IMR-90 (cell line): ENCODE measurements around the gene SAMD4B. TPM values are rescaled to one million over a fixed set of nuclear protein-coding genes. Genes with fewer than 3 reads are reported as not detected.

Experiments used
- ATAC-seq: fragments of 200-7000 bp; cut with Tn5 transposase; 2 replicates; pipeline ENCODE4 v1.9.1; 2020; ENCODE audit warnings: low read depth, mild to moderate bottlenecking, moderate library complexity
- BruUV-seq: library from RNA; stranded (reverse); fragments of 400-500 nt; replicated peaks from 2 replicates; lab custom pipeline; 2021; lab: Mats Ljungman, UMichigan
- CTCF ChIA-PET: fragments of 300-600 bp; formaldehyde crosslinking; extraction: SDS; loops from one replicate; lab custom pipeline; 2021; ENCODE audit warnings: antibody characterized with exemption; lab: Yijun Ruan, JAX
- POLR2A ChIA-PET: fragments of 300-600 bp; sonication (Branson Sonifier 250); formaldehyde crosslinking; loops from one replicate; lab custom pipeline; 2022; ENCODE audit warnings: antibody characterized with exemption; ENCODE audit not compliant: unreplicated experiment; lab: Charles Lee
- DNase-seq: peaks from one replicate; pipeline ENCODE4 v3.0.0; 2013
- H2AFZ ChIP-seq: replicated peaks from 2 replicates; pipeline ENCODE3; 2013; ENCODE audit warnings: low read length, mild to moderate bottlenecking; ENCODE audit not compliant: poor library complexity
- H2AK5ac ChIP-seq: 2 replicates; pipeline ENCODE4 v1.6.1; 2013; ENCODE audit warnings: low read depth, low read length, inconsistent platforms
- H2AK9ac ChIP-seq: replicated peaks from 2 replicates; pipeline ENCODE3; 2013; ENCODE audit warnings: mild to moderate bottlenecking, low read depth, low read length, moderate library complexity; ENCODE audit not compliant: poor library complexity
- H2BK120ac ChIP-seq: 2 replicates; pipeline ENCODE4 v1.6.1; 2013; ENCODE audit warnings: low read depth, low read length, inconsistent platforms
- H2BK15ac ChIP-seq: 3 replicates; pipeline ENCODE4 v1.6.1; 2013; ENCODE audit warnings: low read depth, low read length, inconsistent platforms
- H2BK20ac ChIP-seq: 2 replicates; pipeline ENCODE4 v1.6.1; 2013; ENCODE audit warnings: low read depth, mild to moderate bottlenecking, inconsistent platforms, low read length, moderate library complexity
- H2BK5ac ChIP-seq: 2 replicates; pipeline ENCODE4 v1.6.1; 2013; ENCODE audit warnings: mild to moderate bottlenecking, low read depth, low read length, inconsistent platforms; ENCODE audit not compliant: poor library complexity, severe bottlenecking
- H3K14ac ChIP-seq: replicated peaks from 2 replicates; pipeline ENCODE4 v1.6.1; 2013; ENCODE audit warnings: low read depth, low read length, inconsistent platforms
- H3K18ac ChIP-seq: 2 replicates; pipeline ENCODE4 v1.6.1; 2013; ENCODE audit warnings: low read depth, low read length, control low read depth
- H3K23ac ChIP-seq: 2 replicates; pipeline ENCODE4 v1.6.1; 2013; ENCODE audit warnings: low read depth, low read length, inconsistent platforms
- H3K27ac ChIP-seq: 2 replicates; pipeline ENCODE4 v1.5.1; 2013; ENCODE audit warnings: mild to moderate bottlenecking, control low read depth, low read length; ENCODE audit not compliant: insufficient read depth
- H3K27me3 ChIP-seq: 2 replicates; pipeline ENCODE4 v1.6.1; 2013; ENCODE audit warnings: low read length; ENCODE audit not compliant: control insufficient read depth, insufficient read depth
- H3K36me3 ChIP-seq: 2 replicates; pipeline ENCODE4 v1.6.1; 2013; ENCODE audit warnings: low read length, mixed read lengths; ENCODE audit not compliant: control insufficient read depth, insufficient read depth
- H3K4ac ChIP-seq: 2 replicates; pipeline ENCODE4 v1.6.1; 2013; ENCODE audit warnings: low read depth, low read length, inconsistent platforms
- H3K4me1 ChIP-seq: 2 replicates; pipeline ENCODE4 v1.6.1; 2013; ENCODE audit warnings: low read length, mixed read lengths; ENCODE audit not compliant: control insufficient read depth, insufficient read depth
- H3K4me2 ChIP-seq: 2 replicates; pipeline ENCODE4 v1.6.1; 2013; ENCODE audit warnings: low read depth, mild to moderate bottlenecking, control low read depth, low read length, moderate library complexity
- H3K4me3 ChIP-seq: 2 replicates; pipeline ENCODE4 v1.5.1; 2013; ENCODE audit warnings: low read depth, mild to moderate bottlenecking, control low read depth, low read length, moderate library complexity; ENCODE audit not compliant: insufficient read depth
- H3K56ac ChIP-seq: 2 replicates; pipeline ENCODE4 v1.6.1; 2013; ENCODE audit warnings: low read length, inconsistent platforms; ENCODE audit not compliant: insufficient read depth; ENCODE audit errors: extremely low read depth
- H3K79me1 ChIP-seq, 2 experiments: 2 replicates each; pipeline ENCODE4 v1.6.1; 2013; ENCODE audit warnings: low read length in 2 of 2, inconsistent platforms in 1 of 2, low read depth in 1 of 2
- H3K9ac ChIP-seq: 2 replicates; pipeline ENCODE4 v1.6.1; 2013; ENCODE audit warnings: low read depth, low read length, control low read depth
- H3K9me1 ChIP-seq: 2 replicates; pipeline ENCODE4 v1.6.1; 2013; ENCODE audit warnings: low read length, inconsistent platforms; ENCODE audit not compliant: insufficient read depth
- H3K9me3 ChIP-seq: 2 replicates; pipeline ENCODE4 v1.6.1; 2013; ENCODE audit warnings: low read length; ENCODE audit not compliant: control insufficient read depth, insufficient read depth
- H4K20me1 ChIP-seq: 2 replicates; pipeline ENCODE4 v1.6.1; 2013; ENCODE audit warnings: low read length, inconsistent platforms; ENCODE audit not compliant: insufficient read depth
- H4K5ac ChIP-seq: 2 replicates; pipeline ENCODE4 v1.6.1; 2013; ENCODE audit warnings: mild to moderate bottlenecking, low read depth, low read length, control low read depth
- H4K8ac ChIP-seq, 2 experiments: 2 replicates each; pipeline ENCODE4 v1.6.1; 2013; ENCODE audit warnings: low read depth in 2 of 2, low read length in 2 of 2, control low read depth in 1 of 2, inconsistent platforms in 1 of 2
- H4K91ac ChIP-seq: 2 replicates; pipeline ENCODE4 v1.6.1; 2013; ENCODE audit warnings: low read depth, low read length, inconsistent platforms; ENCODE audit not compliant: insufficient read depth
- BHLHE40 ChIP-seq: fragments of 150-350 bp; IDR thresholded peaks from 2 replicates; pipeline ENCODE4 v1.6.1; 2016; ENCODE audit warnings: mild to moderate bottlenecking, low read depth, low read length
- CEBPB ChIP-seq: IDR thresholded peaks from 2 replicates; pipeline ENCODE4 v1.6.1; 2012; ENCODE audit warnings: low read depth, low read length, improper control_type of control experiment
- ELK1 ChIP-seq: fragments of 150-350 bp; IDR thresholded peaks from 2 replicates; pipeline ENCODE4 v1.6.1; 2016; ENCODE audit warnings: low read depth, mild to moderate bottlenecking, low read length, moderate library complexity, borderline replicate concordance
- FOS ChIP-seq: fragments of 150-350 bp; IDR thresholded peaks from 2 replicates; pipeline ENCODE4 v1.6.1; 2016; ENCODE audit warnings: low read depth, low read length
- MAFK ChIP-seq: IDR thresholded peaks from 2 replicates; pipeline ENCODE4 v1.6.1; 2012; ENCODE audit warnings: low read depth, low read length, improper control_type of control experiment
- MAZ ChIP-seq: IDR thresholded peaks from 2 replicates; pipeline ENCODE4 v1.6.1; 2012; ENCODE audit warnings: low read depth, mild to moderate bottlenecking, low read length, improper control_type of control experiment, moderate library complexity, borderline replicate concordance
- MXI1 ChIP-seq: IDR thresholded peaks from 2 replicates; pipeline ENCODE4 v1.6.1; 2012; ENCODE audit warnings: low read depth, mild to moderate bottlenecking, low read length, moderate library complexity, borderline replicate concordance
- POLR2A ChIP-seq: IDR thresholded peaks from 2 replicates; pipeline ENCODE4 v1.6.1; 2012; ENCODE audit warnings: mild to moderate bottlenecking, low read depth, low read length
- RAD21 ChIP-seq: IDR thresholded peaks from 2 replicates; pipeline ENCODE4 v1.6.1; 2012; ENCODE audit warnings: low read length, improper control_type of control experiment
- RCOR1 ChIP-seq: IDR thresholded peaks from 2 replicates; pipeline ENCODE4 v1.6.1; 2012; ENCODE audit warnings: mild to moderate bottlenecking, low read length, improper control_type of control experiment; ENCODE audit not compliant: insufficient replicate concordance
- RFX5 ChIP-seq: IDR thresholded peaks from 2 replicates; pipeline ENCODE4 v1.8.0; 2012; ENCODE audit warnings: low read depth, mild to moderate bottlenecking, low read length, moderate library complexity
- SMC3 ChIP-seq: fragments of 150-350 bp; IDR thresholded peaks from 2 replicates; pipeline ENCODE4 v1.6.1; 2016; ENCODE audit warnings: low read depth, mild to moderate bottlenecking, antibody characterized with exemption, low read length, moderate library complexity
- USF2 ChIP-seq: fragments of 150-350 bp; IDR thresholded peaks from 2 replicates; pipeline ENCODE4 v1.6.1; 2017; ENCODE audit warnings: mild to moderate bottlenecking, antibody characterized with exemption, low read length, low read depth
- WGBS, 2 experiments: methylation state at CpG; one replicate each; pipeline versions ENCODE4 v1.1.5 to v1.1.7; 2013; ENCODE audit warnings: missing lambda C conversion rate in 2 of 2; ENCODE audit not compliant: insufficient read length in 1 of 2; ENCODE audit errors: extremely low coverage in 2 of 2; 5-methylcytosine and 5-hydroxymethylcytosine counted together
- dilution Hi-C: fragments of 300-500 bp; cut with HindIII; formaldehyde crosslinking; loops from one replicate; pipeline ENCODE4 v1.14.3; 2018; ENCODE audit warnings: low sequenced_read_pairs; ENCODE audit not compliant: unreplicated experiment
- in situ Hi-C: fragments of 300-500 bp; cut with MboI; formaldehyde crosslinking; loops from 3 replicates; pipeline ENCODE4 v1.14.3; 2019; ENCODE audit warnings: low sequenced_read_pairs, inconsistent platforms, mixed read lengths
- intact Hi-C: fragments of 100-400 bp; cut with micrococcal nuclease; formaldehyde crosslinking; loops from 2 replicates; pipeline ENCODE4 v1.10.0; 2022
- polyA plus RNA-seq, 3 experiments: library from polyadenylated mRNA; depleted of rRNA; stranded (reverse); fragments of >200 nt; gene quantifications; 2 replicates each; pipeline ENCODE4 v1.2.3, GENCODE V29; 2012; ENCODE audit warnings: low replicate concordance in 1 of 3
- total RNA-seq: library from RNA; depleted of rRNA; stranded (reverse); fragments of >200 nt; gene quantifications from 2 replicates; pipeline ENCODE4 v1.2.3, GENCODE V29; 2012

The SAMD4B gene
- total and polyA plus RNA-seq, 2 of the 4 experiments (the other 2 are of a cell fraction): 18.3 to 97.2 TPM

GRCh38 chr19:39409208-39410016 lies 67.2 kb downstream of the SAMD4B start:
- H2AK9ac ChIP-seq: peak overlapping the region; percentile 97
- peak overlapping the region; percentile 97 for H3K27ac ChIP-seq
- H3K27me3 ChIP-seq: no peaks in the 10 kb centered on the region
- peaks cover 5 to 40% of the 10 kb centered on the region in 2 experiments; a peak in 3 of 4 replicates for H3K79me1 ChIP-seq
- H3K4me1 ChIP-seq: peaks cover 17% of the 10 kb centered on the region
- intact Hi-C loops: no loop called here
- H4K91ac ChIP-seq: peak overlapping the region; percentile 96
- ATAC-seq: peak; percentile 1; the same call in 1 of the 2 replicates
- H3K9ac ChIP-seq: peak overlapping the region; percentile 93
- H3K9me3 ChIP-seq: no peaks in the 10 kb centered on the region
- H4K5ac ChIP-seq: peak overlapping the region; percentile 73
- peak; percentile 61 for DNase-seq
- dilution Hi-C loops: no loop called here
- peak overlapping the region; percentile 98 for H3K56ac ChIP-seq
- H3K9me1 ChIP-seq: no peaks in the 10 kb centered on the region
- peak overlapping the region; percentile 96 for H3K4me2 ChIP-seq
- peak overlapping the region; percentile 83 for H3K18ac ChIP-seq
- POLR2A ChIA-PET: interaction anchor here (0.6 kb wide), 1 partner anchor 19 kb away, joined by 4 read pairs; no protein-coding TSS in a partner anchor
- H3K4ac ChIP-seq: peak overlapping the region; percentile 98
- H3K4me3 ChIP-seq: peak overlapping the region; percentile 58
- peak overlapping the region; percentile 78 for H2AFZ ChIP-seq
- H2BK120ac ChIP-seq: peak overlapping the region; percentile 84
- in situ Hi-C loops: no loop called here
- peak overlapping the region; percentile 99 for H3K14ac ChIP-seq
- H4K20me1 ChIP-seq: peaks cover 35% of the 10 kb centered on the region
- peak overlapping the region; percentile 95 for H3K23ac ChIP-seq
- 3% methylated on average over 8 of the region's 52 CpGs; no CpG with 5 or more reads in 1 of the 2 experiments for WGBS, 2 experiments
- peak overlapping the region; percentile 94 to 95 for H4K8ac ChIP-seq
- H2BK20ac ChIP-seq: no peak overlapping the region
- BruUV-seq: no TSS peak
- CTCF ChIA-PET: no interaction called here
- peak overlapping the region; percentile 87 for H2BK5ac ChIP-seq
- peak overlapping the region; percentile 84; the same call in 1 of the 3 replicates for H2BK15ac ChIP-seq
- H2AK5ac ChIP-seq: peak overlapping the region; percentile 87
- H3K36me3 ChIP-seq: peaks cover 15% of the 10 kb centered on the region
- TF ChIP-seq MAFK (no peak), MXI1 (no peak), CEBPB (no peak), RCOR1 (no peak), SMC3 (no peak), USF2 (peak; percentile 61; the same call in 1 of the 2 replicates), ELK1 (no peak), FOS (0 out of 2 replicates have a peak, but pooled peaks have one; percentile 3), RFX5 (no peak), POLR2A (peak; percentile 97), BHLHE40 (0 out of 2 replicates have a peak, but pooled peaks have one; percentile 8), MAZ (peak; percentile 81; the same call in 1 of the 2 replicates), RAD21 (no peak)
